Activated CD4-positive, alpha-beta T cell treated with anti-CD3 and anti-CD28 coated beads, Interleukin-2, amount 50 U/mL, for 48 hours (primary cell): ENCODE data around the gene KLRD1.
"Not testable (repeated sequence)": the region's sequence is repeated elsewhere in the genome, so short reads cannot be mapped to it uniquely, and the experiment has no call there.

Source experiments
- DNase-seq, 2 experiments: peaks; one replicate each; pipeline ENCODE4 v3.0.0-alpha.2; 2020

The KLRD1 gene

DNA sequence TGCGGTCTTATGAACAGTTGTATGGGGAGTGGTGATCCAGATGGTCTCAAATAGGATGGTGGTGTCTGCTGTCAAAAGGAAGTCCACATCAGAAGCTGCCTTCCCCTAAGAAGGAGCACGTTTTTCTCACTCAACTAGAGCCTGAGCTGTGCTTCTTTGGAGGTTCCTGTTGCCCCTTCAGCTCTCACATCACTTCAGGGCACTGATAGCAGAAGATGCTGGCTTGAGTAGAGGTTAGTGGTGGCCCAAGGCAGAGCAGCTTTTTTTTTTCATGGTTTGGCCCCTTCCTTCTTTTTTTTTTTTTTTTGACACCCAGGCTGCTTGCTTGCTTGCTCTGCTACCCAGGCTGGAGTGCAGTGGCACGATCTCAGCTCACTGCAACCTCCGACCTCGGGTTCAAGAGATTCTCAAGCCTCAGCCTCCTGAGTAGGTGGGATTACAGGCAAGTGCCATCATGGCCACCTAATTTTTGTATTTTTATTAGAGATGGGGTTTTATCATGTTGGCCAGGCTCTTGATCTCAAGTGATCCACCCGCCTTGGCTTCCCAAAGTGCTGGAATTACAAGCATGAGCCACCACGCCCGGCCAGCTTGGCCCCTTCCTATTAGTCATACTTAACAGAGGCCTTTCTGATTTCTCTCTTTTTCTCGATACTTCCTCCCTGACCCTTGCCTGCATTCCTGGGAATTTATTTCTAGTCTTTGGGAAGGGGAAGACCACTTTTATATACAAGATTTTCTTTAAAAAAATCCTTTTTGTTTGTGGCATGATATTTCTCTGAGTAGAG, 31.6 kb downstream of the KLRD1 start:
- DNase-seq: no peak

DNA sequence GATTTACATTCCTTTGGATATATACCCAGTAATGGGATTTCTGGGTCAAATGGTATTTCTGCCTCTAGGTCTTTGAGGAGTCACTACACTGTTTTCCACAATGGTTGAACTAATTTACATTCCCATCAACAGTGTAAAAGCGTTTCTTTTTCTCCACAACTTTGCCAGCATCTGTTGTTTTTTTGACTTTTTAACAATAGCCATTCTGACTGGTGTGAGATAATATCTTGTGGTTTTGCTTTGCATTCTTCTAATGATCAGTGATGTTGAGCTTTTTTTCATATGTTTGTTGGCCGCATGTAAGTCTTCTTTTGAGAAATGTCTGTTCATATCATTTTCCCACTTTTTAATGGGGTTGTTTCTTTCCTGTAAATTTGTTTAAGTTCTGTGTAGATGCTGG, 33.3 kb downstream of the KLRD1 start:
- DNase-seq: not testable (repeated sequence)

DNA sequence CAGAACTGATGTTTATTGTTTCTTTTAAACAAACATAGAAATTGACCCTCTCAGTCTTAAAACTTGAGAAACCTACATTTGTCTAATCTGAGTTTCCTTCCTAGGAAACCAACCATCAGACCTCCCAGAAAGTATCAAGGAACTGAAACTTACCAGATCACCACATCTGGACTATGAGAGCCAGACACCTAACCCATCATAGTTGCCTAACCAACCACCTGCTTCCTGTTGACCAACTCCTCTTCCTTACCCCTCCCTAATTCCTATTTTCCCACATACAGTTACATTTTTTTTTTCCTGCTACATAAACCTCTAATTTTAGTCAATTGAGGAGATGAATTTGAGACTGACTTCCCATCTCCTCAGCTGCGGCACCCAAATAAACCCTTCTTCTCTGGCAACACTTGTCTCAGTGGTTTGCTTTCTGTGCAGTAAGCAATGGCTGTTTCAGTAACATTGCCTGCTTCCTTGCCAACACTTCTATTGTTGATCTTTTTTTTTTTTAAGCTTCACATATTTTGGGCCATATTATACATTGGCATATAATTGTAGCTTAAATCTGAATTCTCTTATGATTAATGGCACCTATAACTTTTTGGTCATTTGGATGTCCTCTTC, 34.3 kb downstream of the KLRD1 start:
- DNase-seq: no peak

DNA sequence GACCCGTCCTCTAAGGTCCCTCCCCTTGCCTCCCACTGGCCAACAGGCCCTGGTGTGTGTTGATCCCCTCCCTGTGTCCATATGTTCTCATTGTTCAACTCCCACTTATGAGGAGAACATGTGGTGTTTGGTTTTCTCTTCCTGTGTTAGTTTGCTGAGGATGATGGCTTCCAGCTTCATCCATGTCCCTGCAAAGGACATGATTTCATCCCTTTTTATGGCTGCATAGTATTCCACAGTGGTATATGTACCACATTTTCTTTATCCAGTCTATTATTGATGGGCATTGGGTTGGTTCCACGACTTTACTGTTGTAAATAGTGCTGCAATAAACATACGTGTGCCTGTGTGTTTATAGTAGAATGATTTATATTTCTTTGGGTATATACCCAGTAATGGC, 43.8 kb downstream of the KLRD1 start:
- not testable (repeated sequence) for DNase-seq

DNA sequence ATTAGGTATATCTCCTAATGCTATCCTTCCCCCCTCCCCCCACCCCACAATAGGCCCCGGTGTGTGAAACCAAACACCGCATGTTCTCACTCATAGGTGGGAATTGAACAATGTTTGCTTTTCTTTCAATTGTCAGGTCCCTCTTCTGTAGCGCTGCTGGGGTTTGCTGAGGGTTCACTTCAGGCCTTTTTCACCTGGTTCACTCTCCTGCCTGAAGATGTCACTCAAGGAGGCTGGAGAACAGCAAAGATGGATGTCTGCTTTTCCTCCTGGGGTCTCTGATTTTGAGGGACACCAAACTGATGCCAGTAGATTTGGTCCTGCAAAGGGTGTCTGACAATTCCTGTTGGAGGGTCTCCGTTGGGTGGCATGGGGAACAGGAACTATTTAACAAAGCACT, 46.4 kb downstream of the KLRD1 start:
- DNase-seq: no peak

DNA sequence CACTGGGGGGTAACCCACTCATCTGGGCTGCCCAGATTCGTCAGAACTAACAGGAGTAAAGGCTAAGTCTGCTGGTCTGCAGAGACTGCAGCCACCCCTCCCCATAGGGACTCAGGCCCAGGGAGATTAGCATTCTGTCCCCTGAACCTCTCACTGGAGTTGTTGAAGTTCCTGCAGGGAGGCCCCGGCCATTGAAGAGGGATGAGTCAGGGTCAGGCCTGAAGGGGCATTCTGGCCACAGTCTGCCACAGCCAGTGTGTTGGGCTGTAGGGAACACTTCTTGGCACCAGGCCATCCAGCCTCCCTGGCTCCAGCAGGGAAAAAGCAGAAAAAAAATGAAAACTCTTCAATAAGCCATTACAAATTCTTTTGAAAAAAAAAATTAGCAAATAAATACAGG, 46.8 kb downstream of the KLRD1 start:
- DNase-seq: no peak

DNA sequence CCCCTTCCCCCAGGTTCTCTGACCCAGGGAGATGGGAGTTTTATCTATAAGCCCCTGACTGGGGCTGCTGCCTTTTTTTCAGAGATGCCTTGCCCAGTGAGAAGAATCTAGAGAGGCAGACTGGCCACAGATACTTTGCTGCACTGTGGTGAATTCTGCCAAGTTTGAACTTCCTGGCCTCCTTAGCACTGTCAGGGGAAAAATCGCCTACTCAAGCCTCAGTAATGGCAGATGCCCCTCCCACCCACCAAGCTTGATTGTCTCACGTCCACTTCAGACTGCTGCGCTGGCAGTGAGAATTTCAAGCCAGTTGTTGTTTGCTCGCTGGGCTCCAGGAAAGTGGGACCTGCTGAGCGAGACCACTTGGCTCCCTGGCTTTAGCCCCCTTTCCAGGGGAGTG, 50.5 kb downstream of the KLRD1 start:
- no peak for DNase-seq

DNA sequence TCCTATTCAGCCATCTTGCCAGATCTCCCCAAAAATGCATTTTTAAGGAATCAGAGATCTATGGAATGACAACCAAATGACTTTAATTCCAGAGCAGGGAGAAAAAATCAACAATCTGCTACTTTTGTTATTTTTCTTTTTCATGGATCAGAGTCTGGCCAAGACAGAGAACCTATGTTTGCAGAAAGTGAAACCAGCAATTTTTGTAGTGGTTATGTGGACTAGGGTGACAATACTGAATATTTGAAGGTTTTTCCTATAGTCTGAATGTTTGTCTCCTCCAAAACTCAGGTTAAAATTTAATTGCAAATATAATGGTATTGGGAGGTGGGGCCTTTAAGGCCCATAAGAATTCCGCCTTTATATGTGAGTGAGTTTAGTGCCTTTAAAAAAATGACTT, 51.3 kb downstream of the KLRD1 start:
- no peak for DNase-seq

DNA sequence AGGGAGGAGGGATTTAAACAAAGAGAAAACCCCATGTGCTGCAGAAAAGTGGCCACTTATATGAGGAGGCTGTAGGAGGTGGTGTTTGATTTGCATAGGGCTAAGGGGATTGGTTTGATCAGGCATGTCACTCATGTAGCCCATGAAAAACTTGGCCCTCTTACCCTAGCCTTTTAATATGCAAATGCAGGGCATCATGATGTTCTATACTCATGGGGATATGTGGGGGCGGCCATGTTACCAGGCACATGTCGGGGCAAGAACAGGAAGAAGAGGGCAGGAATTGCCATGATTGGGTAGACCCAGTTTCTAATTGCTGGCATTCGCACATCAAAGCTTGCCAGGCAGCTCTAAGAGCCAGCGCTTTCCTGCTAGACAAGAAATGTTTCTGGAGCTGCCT, 53.4 kb downstream of the KLRD1 start:
- DNase-seq: no peak

DNA sequence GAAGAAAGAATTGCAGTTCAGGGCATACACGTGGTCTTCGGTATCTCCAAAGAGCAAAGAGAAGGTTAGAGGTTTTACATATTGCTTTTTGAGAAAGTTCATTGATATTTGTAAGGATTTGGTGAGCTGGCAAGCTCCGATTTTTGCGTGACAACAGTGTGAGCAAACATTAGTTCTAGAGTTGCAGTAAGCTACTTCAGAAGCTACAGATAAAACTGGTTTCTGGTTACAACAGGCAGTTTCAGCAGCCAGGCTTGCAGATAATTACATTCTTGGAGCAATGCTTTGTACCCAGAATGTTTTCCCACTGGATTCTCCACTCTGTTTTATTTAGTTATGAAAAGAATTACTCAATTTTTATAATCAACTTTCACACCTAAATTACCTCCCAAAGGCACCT, 54.0 kb downstream of the KLRD1 start:
- DNase-seq: no peak

DNA sequence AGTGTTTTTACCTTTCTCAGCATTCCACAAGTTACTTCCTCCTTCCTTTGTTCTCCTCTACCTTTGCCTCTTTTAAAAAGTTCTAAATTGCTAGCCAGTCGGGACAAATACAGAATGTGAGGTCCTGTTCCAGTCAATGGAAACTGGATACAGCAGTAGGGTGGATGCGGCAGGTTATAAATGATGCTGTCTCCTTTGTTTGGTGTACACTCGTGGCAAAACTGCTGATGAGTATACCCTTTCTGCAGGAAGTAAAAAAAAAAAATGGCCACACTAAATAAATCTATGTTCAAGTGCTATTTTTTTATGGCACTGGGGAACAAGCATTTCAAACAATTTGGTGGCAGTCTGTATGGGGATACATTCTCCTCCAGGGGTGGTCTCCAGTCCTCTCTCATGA, 54.7 kb downstream of the KLRD1 start:
- DNase-seq: no peak

DNA sequence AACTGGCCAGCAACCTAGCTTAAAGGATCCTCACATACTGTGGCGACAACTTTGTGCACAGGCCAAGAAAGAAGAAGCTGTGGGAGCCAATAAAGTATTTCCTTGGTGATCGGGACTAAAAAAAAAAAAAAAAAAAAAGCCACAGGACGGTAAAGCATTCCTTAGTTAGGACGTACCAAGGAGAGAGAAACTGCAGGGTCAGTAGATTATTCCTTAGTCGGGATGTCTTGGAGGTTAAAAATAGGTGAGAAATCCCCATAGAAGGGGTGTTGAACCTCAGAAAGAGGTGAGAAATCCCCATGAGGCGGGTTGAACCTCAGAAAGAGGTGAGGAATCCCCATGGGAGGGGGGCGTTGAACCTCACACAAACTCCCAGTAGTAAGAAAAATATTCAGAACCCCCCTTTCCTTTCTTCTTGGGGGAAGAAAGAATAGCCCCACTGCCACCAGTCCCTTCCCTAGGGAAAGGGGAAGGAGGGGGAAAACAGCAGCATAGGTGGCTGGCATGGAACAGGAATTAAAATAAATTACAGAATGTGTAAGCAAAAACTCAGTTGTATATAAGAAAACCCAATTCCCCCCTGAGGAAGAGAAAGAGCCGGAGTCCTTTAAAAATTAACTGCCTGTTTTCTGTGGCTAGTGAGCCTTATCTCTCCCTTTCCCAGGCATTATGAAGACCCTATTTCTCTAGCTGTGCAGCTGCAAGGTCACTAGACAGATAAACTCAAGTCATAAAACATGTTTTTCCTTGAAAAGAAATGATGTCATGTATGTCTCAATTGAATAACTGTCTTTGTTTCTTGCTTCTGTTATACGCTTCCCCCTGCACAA, 55.4 kb downstream of the KLRD1 start:
- DNase-seq: no peak

DNA sequence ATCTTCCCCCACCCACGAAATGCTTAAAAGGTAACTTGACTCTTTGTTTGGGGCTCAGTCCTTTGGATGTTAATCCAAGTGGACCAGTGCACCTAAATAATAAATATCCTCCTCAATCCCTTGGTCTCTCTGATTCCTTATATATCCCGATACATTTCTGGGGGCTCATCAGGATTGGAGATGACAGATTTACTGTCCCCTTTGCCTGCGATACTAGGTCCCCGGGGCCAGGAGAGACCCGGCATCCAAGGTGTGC, 55.9 kb downstream of the KLRD1 start:
- DNase-seq: no peak

DNA sequence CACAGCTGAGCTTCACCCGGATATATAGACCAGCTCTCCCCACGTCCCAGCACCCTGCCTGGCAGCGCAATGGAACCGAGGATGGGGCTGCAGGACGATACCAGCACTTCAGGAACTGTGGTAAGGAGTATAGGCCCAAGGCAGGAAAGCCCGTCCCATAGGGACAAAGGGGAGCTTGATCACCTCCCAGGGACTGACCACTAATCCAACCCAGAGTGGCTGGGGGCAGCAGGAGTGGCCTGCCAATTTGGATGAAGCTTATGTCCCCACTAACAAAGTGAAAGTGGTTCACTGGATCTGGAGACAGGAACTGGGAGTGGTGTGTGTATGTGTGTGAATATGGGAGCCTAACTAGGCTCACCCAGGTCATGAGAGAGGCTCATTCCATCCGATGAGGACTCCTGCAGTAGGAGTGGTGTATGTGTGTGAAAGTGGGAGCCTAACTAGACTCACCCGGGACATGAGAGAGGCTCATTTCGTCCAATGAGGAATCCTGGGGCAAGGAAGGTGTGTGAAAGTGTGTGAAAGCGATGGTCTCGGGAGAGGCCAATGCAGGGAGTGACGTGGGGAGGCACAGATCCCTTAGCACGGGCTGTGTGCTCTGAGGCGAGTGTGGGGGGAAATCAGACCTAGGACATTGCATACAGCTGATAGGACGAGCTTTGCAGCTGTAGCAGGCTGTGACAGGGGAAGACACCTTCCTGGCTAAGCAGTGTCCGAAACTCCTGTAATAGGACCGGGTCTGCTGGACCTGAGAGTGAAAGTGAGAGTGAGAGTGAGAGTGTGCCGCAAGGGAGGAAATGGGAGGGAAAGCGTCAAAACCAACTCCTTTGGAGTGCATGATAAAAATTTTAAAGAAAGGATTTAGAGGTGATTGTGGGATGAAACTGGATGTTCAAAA, 56.5 kb downstream of the KLRD1 start:
- peak; percentile 19 to 32 for DNase-seq

DNA sequence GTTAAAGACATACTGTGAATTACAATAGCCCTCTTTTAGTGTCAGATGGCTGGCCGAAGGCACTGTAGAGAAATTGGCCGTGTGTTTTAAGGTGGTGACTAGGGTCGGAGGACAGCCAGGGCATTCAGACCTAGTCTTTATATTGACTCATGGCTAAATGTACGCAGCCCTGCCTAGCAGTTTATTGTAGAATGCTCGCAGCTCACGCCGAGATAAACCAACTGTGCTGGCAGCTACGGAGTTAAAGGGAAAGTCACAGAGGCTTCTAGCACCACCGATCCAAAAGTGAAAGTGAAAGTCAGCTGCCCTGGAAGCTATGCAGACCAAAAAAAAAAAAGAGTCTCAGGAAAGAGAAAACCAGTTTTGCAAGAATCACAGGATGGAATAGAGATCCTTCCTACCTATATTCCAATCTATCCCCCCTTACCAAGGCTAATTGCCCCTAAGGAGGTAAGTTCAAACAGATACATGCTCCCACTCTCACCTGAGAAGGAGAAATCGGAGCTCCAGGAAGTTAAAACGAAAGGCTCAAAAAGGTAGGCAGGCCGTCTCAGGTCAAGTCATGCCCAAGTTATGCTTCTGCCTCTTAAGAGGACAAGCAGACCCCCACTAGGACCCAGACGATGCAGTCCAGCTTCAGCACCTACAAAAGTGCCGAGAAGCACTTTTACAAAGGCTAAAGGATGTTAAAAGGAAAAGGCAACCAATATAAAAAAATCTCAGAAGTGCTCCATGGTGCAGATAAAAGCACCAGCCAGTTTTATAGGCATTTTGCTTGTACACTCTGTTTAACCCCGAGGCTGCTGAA, 57.3 kb downstream of the KLRD1 start:
- DNase-seq: peak; percentile 36 to 52

DNA sequence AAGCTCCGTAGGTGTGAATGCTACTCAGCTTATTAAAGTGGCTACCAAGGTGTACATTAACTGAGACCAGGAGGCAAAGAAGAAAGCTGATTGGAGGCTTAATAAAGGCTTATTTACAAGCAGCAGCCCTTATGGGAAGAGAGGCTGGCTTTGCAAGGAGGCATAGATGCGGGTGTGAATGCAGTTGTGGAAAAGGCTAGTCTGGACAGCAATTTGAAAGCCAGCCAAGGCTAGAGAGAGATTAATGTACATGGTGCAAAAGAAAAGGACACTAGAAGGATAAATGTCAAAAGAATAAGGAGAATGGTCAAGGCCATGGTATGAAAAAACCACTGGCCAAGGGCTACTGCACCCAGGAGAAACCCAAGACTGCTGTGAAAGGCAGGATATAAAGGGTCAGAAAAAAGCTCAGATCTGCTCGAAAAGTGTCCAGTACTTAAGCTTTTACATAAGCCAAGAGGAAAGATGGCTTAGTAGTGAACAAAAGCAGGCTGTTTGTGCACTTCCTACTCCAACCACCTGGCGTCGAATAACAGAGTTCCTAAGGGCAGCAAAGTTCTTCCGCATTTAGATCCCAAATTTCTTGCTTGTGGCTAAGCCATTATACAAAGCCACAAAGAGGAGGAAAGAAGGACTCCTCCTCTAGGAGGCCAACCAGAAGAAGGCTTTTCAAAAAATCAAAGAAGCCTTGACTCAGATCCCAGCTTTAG, 58.2 kb downstream of the KLRD1 start:
- no peak for DNase-seq

DNA sequence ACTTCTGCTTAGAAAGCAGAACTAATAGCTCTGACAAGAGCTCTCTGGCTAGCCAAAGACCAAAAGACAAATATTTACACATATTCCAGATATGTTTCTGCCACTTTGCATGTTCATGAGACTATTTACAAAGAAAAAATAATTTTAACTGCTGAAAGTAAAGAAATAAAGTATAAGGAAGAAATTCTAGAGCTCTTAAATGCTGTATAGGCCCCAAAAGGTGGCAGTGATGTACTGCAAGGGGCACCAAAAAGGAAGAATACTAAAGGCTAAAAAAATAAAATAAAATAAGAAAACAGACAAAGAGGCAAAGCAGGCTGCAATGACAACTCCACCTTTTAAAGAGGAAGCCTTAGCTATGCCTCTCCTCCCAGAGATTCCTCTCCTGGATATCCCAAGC, 59.2 kb downstream of the KLRD1 start:
- DNase-seq: no peak

DNA sequence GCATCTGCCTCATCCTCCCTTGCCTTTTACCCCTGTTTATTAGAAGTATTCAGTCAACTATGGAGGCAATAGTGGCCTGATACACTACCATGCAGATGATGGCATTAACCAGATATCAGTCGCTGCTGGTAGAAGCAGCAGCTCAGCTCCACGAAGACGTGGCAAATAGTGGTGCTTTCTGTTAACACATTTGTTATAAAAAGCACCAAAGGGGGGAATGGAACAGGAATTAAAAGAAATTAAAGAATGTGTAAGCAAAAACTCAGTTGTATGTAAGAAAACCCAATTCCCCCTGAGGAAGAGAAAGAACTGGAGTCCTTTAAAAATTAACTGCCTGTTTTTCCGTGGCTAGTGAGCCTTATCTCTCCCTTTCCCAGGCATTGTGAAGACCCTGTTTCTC, 60.0 kb downstream of the KLRD1 start:
- DNase-seq: not testable (repeated sequence)

DNA sequence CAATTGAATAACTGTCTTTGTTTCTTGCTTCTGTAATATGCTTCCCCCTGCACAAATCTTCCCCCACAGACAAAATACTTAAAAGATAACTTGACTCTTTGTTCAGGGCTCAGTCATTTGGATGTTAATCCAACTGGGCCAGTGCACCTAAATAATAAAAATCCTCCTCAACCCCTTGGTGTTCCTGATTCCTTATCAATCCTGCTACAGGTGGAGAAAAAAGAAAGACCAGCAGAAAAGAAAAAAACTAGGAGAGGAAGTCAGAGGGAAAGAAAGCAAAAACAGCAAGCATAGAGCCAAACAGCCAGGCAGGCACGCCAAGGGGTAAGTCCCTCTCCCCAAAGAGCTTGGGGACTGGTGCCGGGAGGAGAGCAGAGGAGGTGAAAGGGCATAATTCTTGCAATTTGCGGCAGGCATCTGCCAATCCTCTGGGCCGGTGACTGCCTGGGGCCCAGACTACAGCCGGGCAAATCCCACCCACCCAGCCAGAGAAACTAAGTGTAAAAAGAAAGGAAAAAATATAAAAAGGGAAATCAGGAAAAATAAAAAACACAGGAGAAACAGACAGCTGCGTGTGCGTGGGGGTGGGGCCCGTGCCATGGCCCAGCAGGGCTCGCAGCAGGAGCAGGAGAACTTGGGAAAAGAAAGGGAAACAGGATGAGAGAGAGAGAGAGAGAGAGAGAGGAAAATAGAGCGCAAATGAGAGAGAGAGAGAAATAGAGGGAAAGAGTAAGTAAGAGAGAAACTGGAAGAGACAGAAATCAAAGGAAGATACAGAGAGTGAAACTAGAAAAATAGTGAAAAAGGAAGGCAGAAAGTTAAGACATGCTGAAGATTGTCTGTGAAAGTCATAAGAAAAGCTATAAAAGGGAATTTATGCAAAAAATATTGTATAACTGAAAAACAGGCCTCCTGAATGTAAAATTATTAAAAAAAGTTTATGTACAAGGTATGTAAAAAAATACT, 60.8 kb downstream of the KLRD1 start:
- DNase-seq: no peak
